Measurements from ENCODE around the gene DDIT4L.

The DDIT4L gene

GRCh38 chr4:100166297-100167039 is 23.8 kb downstream of the DDIT4L start:
- TF ChIP-seq CTCF (IDR thresholded peaks at IDR 0.05; ENCODE audit: borderline replicate concordance, insufficient read depth, low read depth, low read length): no peak
- H3K4me3 ChIP-seq (ENCODE audit: low read depth, low read length): no peak overlapping the region

- no peak for TF ChIP-seq CTCF (IDR thresholded peaks at IDR 0.05; ENCODE audit: borderline replicate concordance, insufficient read depth, low read depth, low read length)
- no peak overlapping the region for H3K4me3 ChIP-seq (ENCODE audit: low read depth, low read length)
Observed at GRCh38 chr4:100165809-100166208, 24.5 kb downstream of the DDIT4L start.

- TF ChIP-seq CTCF (IDR thresholded peaks at IDR 0.05; ENCODE audit: borderline replicate concordance, insufficient read depth, low read depth, low read length): no peak
- no peak overlapping the region for H3K4me3 ChIP-seq (ENCODE audit: low read depth, low read length)
Observed at GRCh38 chr4:100164808-100165760, 25.2 kb downstream of the DDIT4L start.

- TF ChIP-seq CTCF (IDR thresholded peaks at IDR 0.05; ENCODE audit: borderline replicate concordance, insufficient read depth, low read depth, low read length): no peak
- H3K4me3 ChIP-seq (ENCODE audit: low read depth, low read length): no peak overlapping the region
Observed at GRCh38 chr4:100162027-100162685, 28.1 kb downstream of the DDIT4L start.

- TF ChIP-seq CTCF (IDR thresholded peaks at IDR 0.05; ENCODE audit: borderline replicate concordance, insufficient read depth, low read depth, low read length): no peak
- no peak overlapping the region for H3K4me3 ChIP-seq (ENCODE audit: low read depth, low read length)
Observed at GRCh38 chr4:100149190-100149589, 41.1 kb downstream of the DDIT4L start.

GRCh38 chr4:100147684-100148083 is 42.6 kb downstream of the DDIT4L start:
- no peak overlapping the region for H3K4me3 ChIP-seq (ENCODE audit: low read depth, low read length)
- TF ChIP-seq CTCF (IDR thresholded peaks at IDR 0.05; ENCODE audit: borderline replicate concordance, insufficient read depth, low read depth, low read length): no peak

All from GM12875 (cell line).